ENCODE measurements around the gene PLLP. TPM values are rescaled to one million over a fixed set of nuclear protein-coding genes. Genes with fewer than 3 reads are reported as not detected.
A peak's percentile ranks its signal among the peaks of the same experiment; 100 is the strongest.

Gene PLLP
- total RNA-seq, 2 donors from 2014 or later: 0.48 TPM; not detected in 1

- ATAC-seq (replicated peaks in 1 of 2) (no peak), DNase-seq (no peak)
- H3K36me3 Mint-ChIP-seq (ENCODE audit: insufficient read depth in 2 of 2): no peaks in the 10 kb centered on the region
- H3K4me1 Mint-ChIP-seq (ENCODE audit: low read depth): peaks cover 59% of the 10 kb centered on the region
- no peaks in the 10 kb centered on the region for H3K9me3 Mint-ChIP-seq
- no peak overlapping the region for H3K4me3 Mint-ChIP-seq
- no peaks in the 10 kb centered on the region for H3K27me3 Mint-ChIP-seq (ENCODE audit: low read depth)
- H3K27ac Mint-ChIP-seq: no peak overlapping the region
Observed at GRCh38 chr16:57264381-57264780, 20.1 kb downstream of the PLLP start.

DNA sequence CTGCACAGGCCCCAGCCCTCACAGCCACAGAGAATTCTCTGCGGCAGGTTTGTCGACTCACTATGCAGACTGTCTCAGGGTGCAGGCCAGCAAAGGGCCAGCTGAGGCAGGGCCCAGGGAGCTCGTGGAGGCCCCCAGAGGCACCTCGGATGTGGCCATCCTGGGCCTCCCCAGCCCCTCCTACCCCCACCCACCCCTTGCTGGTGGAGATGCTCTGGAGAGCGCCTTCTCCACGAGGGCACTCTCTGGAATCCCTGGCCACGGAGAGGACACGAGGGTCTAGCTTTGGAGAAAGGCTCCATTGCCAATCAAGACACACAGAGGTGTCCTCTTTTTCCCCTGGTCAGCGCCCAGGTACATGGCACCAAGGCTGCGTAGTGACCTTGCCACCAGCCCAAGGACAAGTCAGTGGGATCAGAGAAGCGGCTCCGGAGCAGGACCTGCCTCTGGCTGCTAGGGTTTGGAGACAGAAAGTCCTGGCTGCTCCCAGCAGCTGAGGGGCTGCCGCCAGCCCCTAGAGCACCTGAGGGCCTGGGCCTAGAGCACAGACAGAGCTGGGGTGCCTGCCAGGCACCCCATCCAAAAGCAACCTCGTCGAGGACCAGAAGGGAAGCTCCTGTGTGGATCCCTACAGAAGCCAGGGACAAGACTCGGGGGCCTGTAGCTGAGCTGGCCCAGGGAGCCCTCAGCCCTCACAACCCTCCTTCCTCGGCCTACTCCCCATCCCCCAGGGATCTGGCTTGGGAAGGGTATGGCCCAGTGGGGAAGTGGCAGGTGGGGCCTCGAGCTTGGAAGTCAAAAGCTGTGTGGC, 20.7 kb downstream of the PLLP start:
- no peak for ATAC-seq (replicated peaks in 1 of 2)

GRCh38 chr16:57262841-57263540, 21.5 kb downstream of the PLLP start:
- no peak for DNase-seq
- H3K9me3 Mint-ChIP-seq: no peaks in the 10 kb centered on the region
- H3K4me3 Mint-ChIP-seq: no peak overlapping the region
- H3K27me3 Mint-ChIP-seq (ENCODE audit: low read depth): no peaks in the 10 kb centered on the region
- H3K36me3 Mint-ChIP-seq (ENCODE audit: insufficient read depth in 2 of 2): no peaks in the 10 kb centered on the region
- H3K4me1 Mint-ChIP-seq (ENCODE audit: low read depth): peaks cover 48% of the 10 kb centered on the region
- no peak overlapping the region for H3K27ac Mint-ChIP-seq
- no peak for ATAC-seq (replicated peaks in 1 of 2)

More for the DNA sequence above, 20.7 kb downstream of the PLLP start:
- no peak overlapping the region for H3K4me3 Mint-ChIP-seq
- no peaks in the 10 kb centered on the region for H3K27me3 Mint-ChIP-seq (ENCODE audit: low read depth)
- H3K36me3 Mint-ChIP-seq (ENCODE audit: insufficient read depth in 2 of 2): no peaks in the 10 kb centered on the region
- DNase-seq: no peak
- peaks cover 52% of the 10 kb centered on the region for H3K4me1 Mint-ChIP-seq (ENCODE audit: low read depth)
- no peak overlapping the region for H3K27ac Mint-ChIP-seq
- no peaks in the 10 kb centered on the region for H3K9me3 Mint-ChIP-seq

- DNase-seq (no peak), ATAC-seq (replicated peaks in 1 of 2) (no peak)
- H3K27me3 Mint-ChIP-seq (ENCODE audit: low read depth): no peaks in the 10 kb centered on the region
- H3K36me3 Mint-ChIP-seq (ENCODE audit: insufficient read depth in 2 of 2): no peaks in the 10 kb centered on the region
- H3K27ac Mint-ChIP-seq: no peak overlapping the region
- H3K4me1 Mint-ChIP-seq (ENCODE audit: low read depth): peaks cover 36% of the 10 kb centered on the region
- no peak overlapping the region for H3K4me3 Mint-ChIP-seq
- no peaks in the 10 kb centered on the region for H3K9me3 Mint-ChIP-seq
Observed at GRCh38 chr16:57261806-57262205, 22.7 kb downstream of the PLLP start.

DNA sequence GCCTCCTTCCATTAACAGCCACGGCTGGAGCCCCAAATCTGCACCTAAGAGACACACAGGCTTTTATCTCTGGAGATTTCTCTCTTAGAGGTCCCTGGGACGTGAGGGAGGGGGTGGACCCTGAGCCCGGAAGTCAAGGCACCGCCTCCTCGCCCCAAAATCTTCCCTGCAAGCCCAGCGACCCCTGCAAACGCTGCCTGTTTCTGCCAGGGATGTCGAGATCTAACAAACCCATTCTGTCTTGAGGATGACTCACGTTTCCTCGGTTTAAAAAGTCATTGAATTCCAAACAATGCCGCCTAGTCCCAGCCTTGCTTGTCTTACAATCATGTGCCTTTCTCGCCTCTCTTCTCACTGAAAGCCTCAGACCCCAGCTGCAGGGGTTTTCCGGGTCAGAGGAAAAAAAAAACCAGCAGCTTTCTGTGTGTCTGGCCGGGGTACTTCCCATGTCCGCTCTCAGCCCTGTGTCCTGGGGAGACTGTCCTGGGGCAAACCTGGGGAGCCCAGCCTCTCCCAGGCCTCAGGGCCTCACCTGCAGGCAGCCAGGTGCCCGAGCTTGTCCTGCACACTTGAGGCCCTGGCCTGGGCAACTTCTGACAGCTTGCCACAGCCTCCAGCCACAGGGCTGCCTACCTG, 24.1 kb downstream of the PLLP start:
- no peaks in the 10 kb centered on the region for H3K36me3 Mint-ChIP-seq (ENCODE audit: insufficient read depth in 2 of 2)
- no peaks in the 10 kb centered on the region for H3K9me3 Mint-ChIP-seq
- ATAC-seq (replicated peaks in 1 of 2): peak; percentile 31 to 47
- H3K27me3 Mint-ChIP-seq (ENCODE audit: low read depth): no peaks in the 10 kb centered on the region
- peaks cover 22% of the 10 kb centered on the region for H3K4me1 Mint-ChIP-seq (ENCODE audit: low read depth)
- DNase-seq: peak in 1 of 2 donors; percentile 25
- peak overlapping the region; percentile 62 for H3K27ac Mint-ChIP-seq
- H3K4me3 Mint-ChIP-seq: peak overlapping the region; percentile 66 to 71

- Mint-ChIP-seq H3K9me3 (no peaks in the 10 kb centered on the region), H3K27me3 (ENCODE audit: low read depth) (no peaks in the 10 kb centered on the region), H3K27ac (no peak overlapping the region), H3K36me3 (ENCODE audit: insufficient read depth in 2 of 2) (no peaks in the 10 kb centered on the region), H3K4me3 (no peak overlapping the region), H3K4me1 (ENCODE audit: low read depth) (peaks cover 16% of the 10 kb centered on the region)
- DNase-seq: no peak
- ATAC-seq (replicated peaks in 1 of 2): no peak
Observed at GRCh38 chr16:57258910-57259475, 25.5 kb downstream of the PLLP start.

DNA sequence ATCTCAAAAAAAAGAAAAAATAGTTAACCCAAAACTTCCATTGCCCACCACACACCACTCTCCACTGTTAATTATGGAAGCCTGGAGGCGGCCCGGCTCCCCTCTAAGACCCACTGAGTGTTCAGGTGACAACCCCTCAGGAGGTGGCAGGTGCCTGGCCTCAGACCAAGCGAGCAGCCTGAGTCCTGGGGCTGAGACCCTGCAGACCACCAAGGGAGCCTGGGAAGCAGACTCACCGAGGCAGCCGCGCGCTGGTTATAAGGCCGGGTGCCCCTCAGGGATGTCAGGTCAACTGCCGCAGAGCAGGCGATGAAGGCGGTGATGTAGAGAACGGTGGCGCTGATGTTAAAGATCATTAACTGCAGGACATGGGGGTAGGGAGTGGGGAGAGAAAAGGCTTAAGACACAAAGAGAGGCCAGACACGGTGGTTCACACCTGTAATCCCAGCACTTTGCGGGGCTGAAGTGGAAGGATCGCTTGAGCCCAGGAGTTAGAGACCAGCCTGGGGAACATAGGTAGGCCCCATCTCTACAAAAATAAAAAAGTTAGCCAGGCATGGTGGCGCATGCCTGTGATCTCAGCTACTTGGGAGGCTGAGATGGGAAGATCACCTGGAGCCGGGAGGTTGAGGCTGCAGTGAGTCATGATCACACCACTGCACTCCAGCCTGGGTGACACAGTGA, 26.1 kb downstream of the PLLP start:
- Mint-ChIP-seq H3K4me1 (ENCODE audit: low read depth) (peaks cover 16% of the 10 kb centered on the region), H3K9me3 (no peaks in the 10 kb centered on the region), H3K27ac (no peak overlapping the region), H3K4me3 (no peak overlapping the region), H3K27me3 (ENCODE audit: low read depth) (no peaks in the 10 kb centered on the region), H3K36me3 (ENCODE audit: insufficient read depth in 2 of 2) (no peaks in the 10 kb centered on the region)
- ATAC-seq (replicated peaks in 1 of 2) (no peak), DNase-seq (no peak)

GRCh38 chr16:57257455-57258070, 26.9 kb downstream of the PLLP start:
- Mint-ChIP-seq H3K27me3 (ENCODE audit: low read depth) (no peaks in the 10 kb centered on the region), H3K4me1 (ENCODE audit: low read depth) (peaks cover 16% of the 10 kb centered on the region), H3K27ac (no peak overlapping the region), H3K4me3 (no peak overlapping the region), H3K9me3 (no peaks in the 10 kb centered on the region), H3K36me3 (ENCODE audit: insufficient read depth in 2 of 2) (peaks cover 1% of the 10 kb centered on the region in 2 donors)
- ATAC-seq (replicated peaks in 1 of 2) (no peak), DNase-seq (no peak)

DNA sequence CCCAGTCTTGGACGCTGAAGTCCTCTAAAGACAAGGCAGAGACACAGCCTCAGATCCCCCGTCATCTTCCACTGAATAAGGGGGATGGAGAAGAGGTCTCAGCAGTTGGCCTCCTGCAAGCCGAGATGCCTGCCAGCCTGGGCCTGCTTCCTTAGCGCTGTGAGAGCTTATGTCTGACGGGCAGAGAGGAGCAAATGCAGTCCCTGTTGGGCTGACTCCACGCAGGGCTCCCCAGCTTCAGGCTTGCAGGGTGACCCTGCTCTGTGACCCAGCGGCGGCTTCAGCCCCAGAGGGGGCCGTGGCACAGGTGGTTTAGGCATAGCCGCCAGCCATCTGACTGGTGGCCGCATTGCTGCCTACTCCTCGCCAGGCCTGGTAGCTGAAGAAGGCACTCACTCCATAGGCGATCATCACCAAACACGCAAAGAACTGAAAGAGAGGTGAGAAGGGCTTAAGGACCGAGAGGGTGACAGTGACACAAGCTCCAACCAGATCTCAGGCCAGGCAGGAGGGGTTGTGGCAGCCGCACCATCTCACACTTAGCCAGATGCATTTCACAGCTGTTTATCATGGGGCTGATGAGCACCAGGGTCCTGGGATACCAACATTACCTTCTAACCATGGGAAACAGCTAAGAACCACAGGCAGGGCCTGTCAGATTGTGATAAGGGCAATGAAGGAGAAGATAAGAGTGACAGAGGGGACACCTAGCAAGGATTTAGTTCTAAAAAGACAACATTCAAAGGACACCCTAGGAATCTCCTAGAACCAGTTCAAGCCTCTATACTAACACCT, 27.7 kb downstream of the PLLP start:
- DNase-seq (no peak), ATAC-seq (replicated peaks in 1 of 2) (no peak)
- peaks cover 9% of the 10 kb centered on the region in 2 donors for H3K36me3 Mint-ChIP-seq (ENCODE audit: insufficient read depth in 2 of 2)
- H3K4me1 Mint-ChIP-seq (ENCODE audit: low read depth): peaks cover 16% of the 10 kb centered on the region
- H3K27me3 Mint-ChIP-seq (ENCODE audit: low read depth): no peaks in the 10 kb centered on the region
- H3K4me3 Mint-ChIP-seq: no peak overlapping the region
- H3K9me3 Mint-ChIP-seq: no peaks in the 10 kb centered on the region
- no peak overlapping the region for H3K27ac Mint-ChIP-seq

DNA sequence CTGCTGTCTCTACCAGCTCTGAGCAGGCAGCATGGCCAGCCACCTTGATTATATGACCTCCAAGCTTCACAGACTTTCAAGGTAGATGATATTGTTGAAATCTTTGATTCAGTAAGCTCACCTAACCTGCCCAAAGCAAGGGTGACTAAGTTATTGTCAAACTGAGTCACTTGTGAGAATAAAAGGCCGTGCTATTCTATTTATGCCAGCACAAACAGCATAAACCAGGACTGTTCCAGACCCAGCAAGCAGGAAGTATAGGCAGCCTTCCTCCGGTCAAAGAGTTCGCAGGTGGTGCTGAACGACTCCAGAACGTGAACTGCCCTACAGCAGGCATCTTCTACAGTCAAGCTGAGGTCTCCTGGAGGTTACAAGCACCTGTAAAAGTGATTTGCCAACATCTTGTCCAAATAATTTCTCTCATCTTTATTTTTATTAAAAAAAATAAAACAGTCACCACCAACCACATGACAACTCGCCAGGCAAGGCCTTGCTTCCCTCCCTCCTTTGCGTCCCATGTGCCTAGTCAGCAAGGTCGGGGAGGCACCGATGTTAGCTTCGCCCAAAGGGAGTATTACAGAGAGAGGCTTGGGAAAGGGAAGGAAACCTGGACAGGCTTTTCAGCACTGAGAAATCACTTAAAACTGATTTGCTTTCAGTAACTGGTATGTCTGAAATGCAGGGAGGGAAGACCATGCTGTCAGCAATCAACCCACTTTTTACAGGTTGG, 28.6 kb downstream of the PLLP start:
- Mint-ChIP-seq H3K36me3 (ENCODE audit: insufficient read depth in 2 of 2) (peaks cover 9 to 13% of the 10 kb centered on the region in 2 donors), H3K4me1 (ENCODE audit: low read depth) (peaks cover 14% of the 10 kb centered on the region), H3K9me3 (no peaks in the 10 kb centered on the region), H3K4me3 (no peak overlapping the region), H3K27me3 (ENCODE audit: low read depth) (no peaks in the 10 kb centered on the region), H3K27ac (no peak overlapping the region)
- DNase-seq: no peak
- ATAC-seq (replicated peaks in 1 of 2): no peak

DNA sequence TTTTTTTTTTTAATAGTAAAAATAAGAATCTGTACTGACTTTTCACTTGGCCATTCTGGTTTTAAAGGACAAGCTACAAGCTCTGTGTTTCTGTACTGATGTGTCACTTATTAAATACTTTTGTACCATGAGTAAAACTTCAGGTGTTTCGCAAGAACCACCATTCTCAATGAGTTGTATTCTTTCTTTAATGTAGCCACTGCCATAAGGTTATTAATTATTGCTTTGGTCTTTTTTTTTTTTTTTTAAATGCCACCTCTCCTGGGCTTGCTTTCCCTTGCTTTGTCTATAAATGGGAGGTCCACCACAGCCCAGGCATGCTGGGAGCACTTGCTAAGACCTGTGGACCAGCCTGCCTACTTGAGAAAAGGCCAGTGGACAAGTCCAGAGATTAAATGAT, 31.0 kb downstream of the PLLP start:
- Mint-ChIP-seq H3K27ac (no peak overlapping the region), H3K9me3 (no peaks in the 10 kb centered on the region), H3K4me3 (no peak overlapping the region), H3K4me1 (ENCODE audit: low read depth) (peaks cover 8% of the 10 kb centered on the region), H3K27me3 (ENCODE audit: low read depth) (no peaks in the 10 kb centered on the region), H3K36me3 (ENCODE audit: insufficient read depth in 2 of 2) (peaks cover 9 to 15% of the 10 kb centered on the region in 2 donors)
- no peak for DNase-seq
- ATAC-seq (replicated peaks in 1 of 2): no peak

Measured in activated T-cell treated with anti-CD3 and anti-CD28 coated beads, Interleukin-2, amount 50 U/mL, for 72 hours (primary cell).